Panc1 (cell line): Measurements from ENCODE around the gene CDKN2B-AS1. TPM values are rescaled to one million over a fixed set of nuclear protein-coding genes. Genes with fewer than 3 reads are reported as not detected.

Source experiments
- ATAC-seq: fragments of 200-7000 bp; cut with Tn5 transposase; 2 replicates; pipeline ENCODE4 v1.9.1; 2020; ENCODE audit warnings: mild to moderate bottlenecking, moderate library complexity
- BruUV-seq: library from RNA; stranded (reverse); fragments of 400-500 nt; replicated peaks from 2 replicates; lab custom pipeline; 2021; lab: Mats Ljungman, UMichigan
- CTCF ChIA-PET: fragments of 300-600 bp; sonication (Branson Sonifier 250); formaldehyde crosslinking; loops from one replicate; lab custom pipeline; 2022; ENCODE audit warnings: antibody characterized with exemption; lab: Charles Lee
- POLR2A ChIA-PET: fragments of 300-600 bp; sonication (Branson Sonifier 250); formaldehyde crosslinking; loops from one replicate; lab custom pipeline; 2022; ENCODE audit warnings: antibody characterized with exemption; lab: Charles Lee
- DNase-seq: peaks from one replicate; pipeline ENCODE4 v3.0.0-alpha.2; 2010; ENCODE audit warnings: low read depth, low spot score
- H3K27ac ChIP-seq: 2 replicates; pipeline ENCODE4 v1.5.1; 2011; ENCODE audit warnings: mild to moderate bottlenecking, low read length, inconsistent platforms
- H3K27me3 ChIP-seq: fragments of 200-500 bp; sonication (Bioruptor generic); 2 replicates; pipeline ENCODE4 v1.6.0; 2014; ENCODE audit warnings: low read length, inconsistent platforms; ENCODE audit not compliant: control insufficient read depth, insufficient read depth
- H3K36me3 ChIP-seq: fragments of 200-500 bp; sonication (Bioruptor generic); 2 replicates; pipeline ENCODE4 v1.5.1; 2014; ENCODE audit warnings: inconsistent platforms, mild to moderate bottlenecking, low read length, moderate library complexity; ENCODE audit not compliant: control insufficient read depth, insufficient read depth
- H3K4me1 ChIP-seq: 2 replicates; pipeline ENCODE4 v1.5.1; 2011; ENCODE audit warnings: inconsistent platforms, mild to moderate bottlenecking, low read length, moderate library complexity; ENCODE audit not compliant: control insufficient read depth, insufficient read depth
- H3K4me3 ChIP-seq, 2 experiments: 2 replicates each; pipeline ENCODE4 v1.5.1; 2011 to 2012; ENCODE audit warnings: low read depth in 2 of 2, low read length in 2 of 2, mild to moderate bottlenecking in 2 of 2, inconsistent platforms in 1 of 2, moderate library complexity in 1 of 2
- H3K9me3 ChIP-seq: fragments of 200-500 bp; sonication (Bioruptor generic); 2 replicates; pipeline ENCODE4 v1.5.1; 2014; ENCODE audit warnings: low read depth, mild to moderate bottlenecking, inconsistent platforms, low read length, moderate library complexity; ENCODE audit not compliant: control insufficient read depth, insufficient read depth
- POLR2AphosphoS5 ChIP-seq: IDR thresholded peaks from 2 replicates; pipeline ENCODE4 v1.6.1; 2012; ENCODE audit warnings: mild to moderate bottlenecking, low read depth, low read length, moderate library complexity
- SIN3A ChIP-seq: IDR thresholded peaks from 2 replicates; pipeline ENCODE4 v1.6.1; 2012; ENCODE audit warnings: low read depth, mild to moderate bottlenecking, low read length, moderate library complexity, borderline replicate concordance; ENCODE audit not compliant: insufficient read depth
- TCF7L2 ChIP-seq: IDR thresholded peaks from 2 replicates; pipeline ENCODE4 v1.6.1; 2011; ENCODE audit warnings: mild to moderate bottlenecking, low read depth, low read length, inconsistent platforms
- in situ Hi-C: cut with HindIII; loops from 2 replicates; pipeline ENCODE4 v1.10.0; 2016; ENCODE audit warnings: low sequenced_read_pairs, low pct_unique_long_range_greater_than_20kb
- intact Hi-C: fragments of 100-400 bp; cut with micrococcal nuclease; formaldehyde crosslinking; loops from one replicate; pipeline ENCODE4 v1.10.0; 2022; ENCODE audit not compliant: unreplicated experiment
- total RNA-seq: library from RNA; stranded (reverse); gene quantifications from one replicate; pipeline ENCODE4 v1.2.1, GENCODE V29; 2021; ENCODE audit not compliant: unreplicated experiment
- TF ChIP-seq, protein P1 (sequence below), 2 experiments: IDR thresholded peaks; 2 replicates each; pipeline ENCODE4 v1.6.1; 2011 to 2012; ENCODE audit warnings: low read depth in 2 of 2, control low read depth in 1 of 2, low read length in 1 of 2, mild to moderate bottlenecking in 1 of 2, moderate library complexity in 1 of 2; ENCODE audit not compliant: insufficient read depth in 1 of 2
- TF ChIP-seq, protein P2 (sequence below): fragments of 450-650 bp; IDR thresholded peaks from 2 replicates; pipeline ENCODE4 v1.5.1; 2017; ENCODE audit warnings: mild to moderate bottlenecking

Gene CDKN2B-AS1
- total RNA-seq, 1 experiment from 2014 or later = not detected

DNA sequence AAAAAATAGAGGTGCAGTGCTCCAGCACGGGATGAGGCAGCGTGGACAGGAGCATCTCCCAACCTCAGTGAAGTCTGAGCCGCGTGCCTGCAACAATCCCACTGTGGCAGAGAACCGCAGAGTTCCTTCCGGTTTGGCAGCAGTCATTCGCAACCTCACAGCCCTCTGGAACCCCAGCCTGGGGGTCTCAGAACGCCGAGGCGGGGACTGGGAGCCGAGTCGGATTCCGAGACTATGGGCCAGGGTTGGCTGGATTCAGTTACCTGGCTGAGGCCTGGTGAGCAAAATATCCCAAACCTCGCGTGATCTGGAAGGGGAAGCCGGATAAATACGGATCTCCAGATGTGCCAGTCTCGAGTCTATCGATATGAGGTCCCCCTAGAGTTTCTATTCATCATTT lies 27.4 kb upstream of the CDKN2B-AS1 start:
- in situ Hi-C loops (no loop called here), intact Hi-C loops (no loop called here)
- BruUV-seq = no TSS peak
- POLR2A ChIA-PET = no interaction called here
- H3K36me3 ChIP-seq = no peaks in the 10 kb centered on the region
- CTCF ChIA-PET = no interaction called here
- DNase-seq (no peak), ATAC-seq (no peak)
- no peaks in the 10 kb centered on the region for H3K27me3 ChIP-seq
- H3K9me3 ChIP-seq = no peaks in the 10 kb centered on the region
- H3K4me3 ChIP-seq = no peak overlapping the region
- no peak overlapping the region for H3K27ac ChIP-seq
- TF ChIP-seq POLR2AphosphoS5 (no peak), TCF7L2 (no peak), SIN3A (no peak)
- TF ChIP-seq, protein P1, sequence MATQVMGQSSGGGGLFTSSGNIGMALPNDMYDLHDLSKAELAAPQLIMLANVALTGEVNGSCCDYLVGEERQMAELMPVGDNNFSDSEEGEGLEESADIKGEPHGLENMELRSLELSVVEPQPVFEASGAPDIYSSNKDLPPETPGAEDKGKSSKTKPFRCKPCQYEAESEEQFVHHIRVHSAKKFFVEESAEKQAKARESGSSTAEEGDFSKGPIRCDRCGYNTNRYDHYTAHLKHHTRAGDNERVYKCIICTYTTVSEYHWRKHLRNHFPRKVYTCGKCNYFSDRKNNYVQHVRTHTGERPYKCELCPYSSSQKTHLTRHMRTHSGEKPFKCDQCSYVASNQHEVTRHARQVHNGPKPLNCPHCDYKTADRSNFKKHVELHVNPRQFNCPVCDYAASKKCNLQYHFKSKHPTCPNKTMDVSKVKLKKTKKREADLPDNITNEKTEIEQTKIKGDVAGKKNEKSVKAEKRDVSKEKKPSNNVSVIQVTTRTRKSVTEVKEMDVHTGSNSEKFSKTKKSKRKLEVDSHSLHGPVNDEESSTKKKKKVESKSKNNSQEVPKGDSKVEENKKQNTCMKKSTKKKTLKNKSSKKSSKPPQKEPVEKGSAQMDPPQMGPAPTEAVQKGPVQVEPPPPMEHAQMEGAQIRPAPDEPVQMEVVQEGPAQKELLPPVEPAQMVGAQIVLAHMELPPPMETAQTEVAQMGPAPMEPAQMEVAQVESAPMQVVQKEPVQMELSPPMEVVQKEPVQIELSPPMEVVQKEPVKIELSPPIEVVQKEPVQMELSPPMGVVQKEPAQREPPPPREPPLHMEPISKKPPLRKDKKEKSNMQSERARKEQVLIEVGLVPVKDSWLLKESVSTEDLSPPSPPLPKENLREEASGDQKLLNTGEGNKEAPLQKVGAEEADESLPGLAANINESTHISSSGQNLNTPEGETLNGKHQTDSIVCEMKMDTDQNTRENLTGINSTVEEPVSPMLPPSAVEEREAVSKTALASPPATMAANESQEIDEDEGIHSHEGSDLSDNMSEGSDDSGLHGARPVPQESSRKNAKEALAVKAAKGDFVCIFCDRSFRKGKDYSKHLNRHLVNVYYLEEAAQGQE (IDR thresholded peaks at IDR 0.05; ENCODE audit: insufficient read depth in 1 of 2, low read depth in 2 of 2, low read length in 1 of 2) = no peak
- TF ChIP-seq, protein P2, sequence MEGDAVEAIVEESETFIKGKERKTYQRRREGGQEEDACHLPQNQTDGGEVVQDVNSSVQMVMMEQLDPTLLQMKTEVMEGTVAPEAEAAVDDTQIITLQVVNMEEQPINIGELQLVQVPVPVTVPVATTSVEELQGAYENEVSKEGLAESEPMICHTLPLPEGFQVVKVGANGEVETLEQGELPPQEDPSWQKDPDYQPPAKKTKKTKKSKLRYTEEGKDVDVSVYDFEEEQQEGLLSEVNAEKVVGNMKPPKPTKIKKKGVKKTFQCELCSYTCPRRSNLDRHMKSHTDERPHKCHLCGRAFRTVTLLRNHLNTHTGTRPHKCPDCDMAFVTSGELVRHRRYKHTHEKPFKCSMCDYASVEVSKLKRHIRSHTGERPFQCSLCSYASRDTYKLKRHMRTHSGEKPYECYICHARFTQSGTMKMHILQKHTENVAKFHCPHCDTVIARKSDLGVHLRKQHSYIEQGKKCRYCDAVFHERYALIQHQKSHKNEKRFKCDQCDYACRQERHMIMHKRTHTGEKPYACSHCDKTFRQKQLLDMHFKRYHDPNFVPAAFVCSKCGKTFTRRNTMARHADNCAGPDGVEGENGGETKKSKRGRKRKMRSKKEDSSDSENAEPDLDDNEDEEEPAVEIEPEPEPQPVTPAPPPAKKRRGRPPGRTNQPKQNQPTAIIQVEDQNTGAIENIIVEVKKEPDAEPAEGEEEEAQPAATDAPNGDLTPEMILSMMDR = no peak
- no peaks in the 10 kb centered on the region for H3K4me1 ChIP-seq

DNA sequence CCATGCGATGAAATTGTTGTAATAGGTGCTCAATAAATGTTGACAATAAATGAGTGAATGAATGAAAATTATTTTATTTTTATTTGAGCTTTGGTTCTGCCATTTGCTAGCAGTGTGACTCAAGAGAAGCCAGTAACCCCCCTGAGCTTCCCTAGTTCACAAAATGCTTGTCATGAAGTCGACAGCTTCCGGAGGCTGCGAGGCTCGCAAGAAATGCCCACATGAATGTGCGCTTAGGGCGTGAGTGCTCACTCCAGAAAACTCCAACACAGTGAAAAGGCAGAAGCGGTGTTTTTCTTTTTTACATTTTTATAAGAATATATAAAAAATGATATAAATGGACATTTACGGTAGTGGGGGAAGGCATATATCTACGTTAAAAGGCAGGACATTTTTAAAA lies 26.9 kb upstream of the CDKN2B-AS1 start:
- Histone ChIP-seq H3K4me1 (no peaks in the 10 kb centered on the region), H3K27me3 (no peaks in the 10 kb centered on the region), H3K4me3 (no peak overlapping the region), H3K27ac (no peak overlapping the region), H3K36me3 (no peaks in the 10 kb centered on the region), H3K9me3 (no peaks in the 10 kb centered on the region)
- ChIA-PET POLR2A (no interaction called here), CTCF (no interaction called here)
- in situ Hi-C loops (no loop called here), intact Hi-C loops (no loop called here)
- BruUV-seq = no TSS peak
- DNase-seq = no peak
- no peak for TF ChIP-seq POLR2AphosphoS5
- TF ChIP-seq, protein P1 (IDR thresholded peaks at IDR 0.05; ENCODE audit: insufficient read depth in 1 of 2, low read depth in 2 of 2, low read length in 1 of 2) = no peak
- TF ChIP-seq, protein P2 = no peak
- TF ChIP-seq SIN3A = no peak
- no peak for TF ChIP-seq TCF7L2
- no peak for ATAC-seq
